Measurements from ENCODE around the gene FBXO27. TPM values are rescaled to one million over a fixed set of nuclear protein-coding genes. Genes with fewer than 3 reads are reported as not detected.
A peak's percentile ranks its signal among the peaks of the same experiment; 100 is the strongest.

Gene FBXO27
- total and polyA plus RNA-seq, 2 of the 13 experiments (the other 11 are each of a cell fraction or from before 2014, with no cell fraction given), result 0.15 to 2.8 TPM

GRCh38 chr19:39053276-39054090 lies 21.1 kb upstream of the FBXO27 start (continued):
- TF ChIP-seq ZNF574 (CRISPR knock-in tag; IDR thresholded peaks at IDR 0.05) (peak; percentile 49), PATZ1 (CRISPR knock-in tag; IDR thresholded peaks at IDR 0.05) (peak; percentile 69; the same call in 1 of the 2 replicates), ZNF329 (CRISPR knock-in tag; IDR thresholded peaks at IDR 0.05; ENCODE audit: low read depth) (no peak), BHLHE40 (IDR thresholded peaks at IDR 0.05; ENCODE audit: low read length) (peak; percentile 69), TBX2 (CRISPR knock-in tag; IDR thresholded peaks at IDR 0.05; ENCODE audit: borderline replicate concordance) (peak; percentile 68; the same call in 1 of the 2 replicates), THAP11 (CRISPR knock-in tag; IDR thresholded peaks at IDR 0.05) (0 out of 2 replicates have a peak, but pooled peaks have one; percentile 24), FOXC1 (CRISPR knock-in tag; IDR thresholded peaks at IDR 0.05; ENCODE audit: borderline replicate concordance) (0 out of 2 replicates have a peak, but pooled peaks have one; percentile 28), ZKSCAN1 (IDR thresholded peaks at IDR 0.05; ENCODE audit: low read length) (no peak), PAF1 (CRISPR knock-in tag; IDR thresholded peaks at IDR 0.05) (no peak), ARNTL (CRISPR knock-in tag; IDR thresholded peaks at IDR 0.05) (no peak), NR2F2 (IDR thresholded peaks at IDR 0.05; ENCODE audit: borderline replicate concordance, low read depth) (peak; percentile 31; the same call in 1 of the 2 replicates), RARA (CRISPR knock-in tag; IDR thresholded peaks at IDR 0.05) (peak; percentile 34; the same call in 1 of the 2 replicates), ETV5 (CRISPR knock-in tag; IDR thresholded peaks at IDR 0.05; ENCODE audit: borderline replicate concordance) (peak; percentile 9; the same call in 1 of the 2 replicates), ARID5B (CRISPR knock-in tag; IDR thresholded peaks at IDR 0.05) (peak; percentile 58; the same call in 1 of the 2 replicates), ZNF34 (CRISPR knock-in tag; IDR thresholded peaks at IDR 0.05; ENCODE audit: borderline replicate concordance) (no peak), LCORL (IDR thresholded peaks at IDR 0.05) (no peak), LCORL (CRISPR knock-in tag; IDR thresholded peaks at IDR 0.05) (peak; percentile 75), PHF5A (CRISPR knock-in tag; IDR thresholded peaks at IDR 0.05; ENCODE audit: low read depth, unreplicated experiment) (no peak), ZNF619 (CRISPR knock-in tag; IDR thresholded peaks at IDR 0.05) (no peak)
